Gastroesophageal sphincter (tissue), 3 donors: ENCODE measurements around the gene PNLIP.

Experiments used
- POLR2A ChIP-seq, 2 donors: fragments of 450-650 bp; IDR thresholded peaks; one replicate each; pipeline ENCODE4 v1.6.1; 2017; ENCODE audit warnings: antibody characterized with exemption in 2 of 2, mild to moderate bottlenecking in 2 of 2, moderate library complexity in 1 of 2
- POLR2AphosphoS5 ChIP-seq: sonication (generic); formaldehyde crosslinking; IDR thresholded peaks from one replicate; pipeline ENCODE4 v1.6.1; 2017; ENCODE audit warnings: antibody characterized with exemption
- TF ChIP-seq, protein P1 (sequence below), 4 experiments: fragments of 200-600 bp in 2 of 4; fragments of 450-650 bp in 2 of 4; sonication (generic) in 1 of 4; IDR thresholded peaks; one replicate each; pipeline ENCODE4 v1.5.1; 2017 to 2019; ENCODE audit warnings: antibody characterized with exemption in 4 of 4, mild to moderate bottlenecking in 2 of 4, moderate library complexity in 2 of 4

DNA sequence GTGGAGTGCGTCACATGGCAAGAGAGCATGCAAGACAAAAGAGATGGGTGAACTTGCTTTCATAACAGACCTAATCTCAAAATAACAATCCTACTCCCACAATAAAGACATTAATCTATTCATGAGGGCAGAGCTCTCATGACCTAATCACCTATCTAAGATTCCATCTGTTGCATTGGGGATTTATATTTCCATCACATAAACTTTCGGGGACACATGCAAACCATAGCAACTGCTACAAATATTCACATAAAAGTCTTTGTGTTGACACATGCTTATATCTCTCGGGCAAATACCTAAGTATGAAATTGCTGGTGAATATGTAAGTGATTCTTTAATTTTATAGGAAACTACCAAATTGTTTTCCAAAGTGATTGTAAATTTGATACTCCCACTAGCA, 29.1 kb downstream of the PNLIP start:
- TF ChIP-seq, protein P1, sequence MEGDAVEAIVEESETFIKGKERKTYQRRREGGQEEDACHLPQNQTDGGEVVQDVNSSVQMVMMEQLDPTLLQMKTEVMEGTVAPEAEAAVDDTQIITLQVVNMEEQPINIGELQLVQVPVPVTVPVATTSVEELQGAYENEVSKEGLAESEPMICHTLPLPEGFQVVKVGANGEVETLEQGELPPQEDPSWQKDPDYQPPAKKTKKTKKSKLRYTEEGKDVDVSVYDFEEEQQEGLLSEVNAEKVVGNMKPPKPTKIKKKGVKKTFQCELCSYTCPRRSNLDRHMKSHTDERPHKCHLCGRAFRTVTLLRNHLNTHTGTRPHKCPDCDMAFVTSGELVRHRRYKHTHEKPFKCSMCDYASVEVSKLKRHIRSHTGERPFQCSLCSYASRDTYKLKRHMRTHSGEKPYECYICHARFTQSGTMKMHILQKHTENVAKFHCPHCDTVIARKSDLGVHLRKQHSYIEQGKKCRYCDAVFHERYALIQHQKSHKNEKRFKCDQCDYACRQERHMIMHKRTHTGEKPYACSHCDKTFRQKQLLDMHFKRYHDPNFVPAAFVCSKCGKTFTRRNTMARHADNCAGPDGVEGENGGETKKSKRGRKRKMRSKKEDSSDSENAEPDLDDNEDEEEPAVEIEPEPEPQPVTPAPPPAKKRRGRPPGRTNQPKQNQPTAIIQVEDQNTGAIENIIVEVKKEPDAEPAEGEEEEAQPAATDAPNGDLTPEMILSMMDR (IDR thresholded peaks at IDR 0.05) = no peak
- TF ChIP-seq POLR2A (IDR thresholded peaks at IDR 0.05) (no peak), POLR2AphosphoS5 (no peak)
